A204.1 (cell line): ENCODE measurements around the gene TMEM175.

ENCODE experiments used
- FAIRE-seq: peaks from 2 replicates; lab custom pipeline; 2012; peaks lifted over from hg19 to GRCh38; lab: Jason Lieb, UNC

Gene TMEM175

DNA sequence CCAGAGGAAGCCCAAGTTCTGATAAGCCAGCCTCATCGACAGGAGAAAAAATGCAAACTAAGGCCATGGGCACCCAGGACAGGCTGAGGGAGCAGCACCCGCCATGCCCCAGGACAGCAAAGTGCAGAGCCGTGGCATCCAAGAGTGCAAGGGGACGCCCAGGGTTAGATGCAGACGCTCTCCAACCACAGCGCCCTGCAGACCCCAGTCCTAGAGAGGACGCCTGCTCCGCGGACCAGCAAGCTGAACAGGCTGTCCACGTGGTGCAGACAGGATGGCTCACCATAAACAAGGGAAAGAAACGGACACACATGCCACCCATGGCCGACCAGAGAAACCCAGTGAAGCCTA, 32.7 kb upstream of the TMEM175 start:
- FAIRE-seq = no peak

DNA sequence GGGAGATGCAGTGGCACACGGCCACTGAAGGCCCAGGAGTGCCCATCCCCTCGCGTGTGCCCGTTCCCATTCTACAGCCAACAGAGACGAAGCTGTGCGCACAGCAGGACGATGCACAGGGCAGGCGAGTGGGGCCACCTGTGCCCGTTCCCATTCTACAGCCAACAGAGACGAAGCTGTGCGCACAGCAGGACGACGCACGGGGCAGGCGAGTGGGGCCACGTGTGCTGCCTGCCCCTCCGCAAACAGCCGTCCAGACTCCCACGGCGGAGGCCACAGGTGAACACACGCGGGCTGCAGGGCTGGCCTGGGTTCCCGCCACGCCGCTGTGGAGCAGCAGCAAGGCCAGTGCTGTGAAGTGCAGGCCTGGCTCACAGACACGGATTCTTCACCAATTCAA, 32.2 kb upstream of the TMEM175 start:
- no peak for FAIRE-seq

DNA sequence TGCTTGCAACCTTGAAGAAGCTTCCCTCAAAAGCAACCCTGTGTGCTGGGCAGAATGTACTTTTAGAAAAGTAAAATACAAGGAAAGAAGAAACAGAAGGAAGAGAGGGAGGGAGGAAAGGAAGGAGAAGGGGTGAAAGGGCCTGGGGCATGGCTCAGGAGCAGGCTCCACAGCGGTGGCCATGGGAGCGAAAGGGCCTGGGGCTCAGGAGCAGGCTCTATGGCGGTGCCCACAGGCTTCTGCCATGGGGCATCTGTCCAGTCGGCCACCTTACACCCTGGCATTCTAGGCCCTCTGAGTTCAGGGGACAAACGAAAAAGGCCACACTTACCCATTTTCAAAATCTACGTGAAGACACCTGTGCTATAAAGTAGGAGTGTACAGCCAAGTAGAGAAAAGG, 31.5 kb upstream of the TMEM175 start:
- no peak for FAIRE-seq

DNA sequence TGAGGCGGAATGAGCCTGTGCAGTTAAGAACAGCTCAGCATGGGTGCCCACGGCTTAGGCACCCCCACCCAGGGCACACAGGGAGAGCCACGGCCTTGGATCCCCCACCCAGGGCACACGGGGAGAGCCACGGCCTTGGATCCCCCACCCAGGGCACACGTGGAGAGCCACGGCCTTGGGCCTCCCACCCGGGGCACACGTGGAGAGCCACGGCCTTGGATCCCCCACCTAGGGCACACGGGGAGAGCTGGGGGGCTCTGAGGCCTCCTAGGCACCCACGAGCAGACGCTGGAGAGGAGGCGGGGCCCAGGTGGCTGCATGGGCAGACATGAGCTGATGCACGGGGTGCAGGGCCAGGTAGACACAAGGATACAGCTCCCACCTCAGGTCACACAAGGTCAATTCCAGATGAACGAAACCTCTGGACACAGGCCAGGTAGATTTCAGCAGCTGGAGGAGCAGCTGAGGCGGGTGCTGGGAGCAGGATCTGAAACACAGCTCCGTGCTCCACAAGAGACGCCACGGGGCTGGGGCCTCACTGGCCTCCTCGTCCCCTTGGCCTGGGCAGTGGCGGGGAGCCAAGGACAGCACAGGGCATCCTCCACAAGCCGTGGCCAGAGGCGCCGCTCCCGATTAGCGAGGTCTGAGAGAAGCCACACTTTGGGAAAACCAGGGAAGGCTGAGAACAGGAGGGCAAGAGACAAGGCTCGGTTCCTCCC, 30.9 kb upstream of the TMEM175 start:
- no peak for FAIRE-seq

DNA sequence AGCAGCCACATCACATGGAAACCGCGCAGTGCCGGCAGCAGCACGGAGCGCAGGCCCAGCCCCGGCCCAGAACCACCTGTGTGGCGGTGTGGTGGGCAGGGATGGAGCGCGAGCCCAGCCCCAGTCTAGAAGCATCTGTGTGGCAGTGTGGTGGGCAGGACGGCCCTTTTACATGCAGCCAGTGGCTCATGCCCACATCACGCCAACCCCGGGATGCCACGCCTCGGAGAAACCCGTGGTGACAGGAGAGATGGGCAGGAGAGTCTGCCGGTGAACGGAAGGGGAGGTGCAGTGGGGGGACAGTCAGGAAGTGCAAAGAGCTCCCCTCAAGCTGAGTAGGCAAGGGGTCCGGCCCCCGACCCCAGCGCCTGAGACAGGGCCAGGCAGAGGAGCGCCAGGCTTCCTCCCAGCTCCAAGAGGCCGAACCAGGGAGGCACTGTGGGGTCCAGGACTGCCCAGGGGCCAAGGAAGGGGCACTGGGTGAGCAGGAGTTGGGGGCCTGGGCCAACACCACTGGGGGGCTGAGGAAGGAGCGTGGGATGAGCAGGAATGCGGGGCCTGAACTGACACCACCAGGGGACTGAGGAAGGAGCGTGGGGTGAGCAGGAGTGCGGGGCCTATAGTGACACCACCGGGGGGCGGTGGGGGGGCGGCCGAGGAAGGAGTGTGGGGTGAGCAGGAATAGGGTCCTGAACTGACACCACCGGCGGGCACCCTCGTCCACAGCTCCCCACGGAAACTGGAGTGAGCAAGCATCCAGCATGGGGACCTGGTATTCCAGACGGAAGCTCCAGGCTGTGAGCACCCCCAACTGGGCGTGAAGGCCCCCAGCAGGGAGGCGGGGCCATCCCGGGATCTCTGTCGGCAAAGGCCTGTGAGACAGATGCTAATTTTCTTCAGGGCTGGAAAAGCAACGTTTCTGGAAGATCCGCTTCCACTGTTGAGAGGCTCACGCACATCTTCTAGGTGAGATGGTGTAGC, 28.9 kb upstream of the TMEM175 start:
- FAIRE-seq = no peak

DNA sequence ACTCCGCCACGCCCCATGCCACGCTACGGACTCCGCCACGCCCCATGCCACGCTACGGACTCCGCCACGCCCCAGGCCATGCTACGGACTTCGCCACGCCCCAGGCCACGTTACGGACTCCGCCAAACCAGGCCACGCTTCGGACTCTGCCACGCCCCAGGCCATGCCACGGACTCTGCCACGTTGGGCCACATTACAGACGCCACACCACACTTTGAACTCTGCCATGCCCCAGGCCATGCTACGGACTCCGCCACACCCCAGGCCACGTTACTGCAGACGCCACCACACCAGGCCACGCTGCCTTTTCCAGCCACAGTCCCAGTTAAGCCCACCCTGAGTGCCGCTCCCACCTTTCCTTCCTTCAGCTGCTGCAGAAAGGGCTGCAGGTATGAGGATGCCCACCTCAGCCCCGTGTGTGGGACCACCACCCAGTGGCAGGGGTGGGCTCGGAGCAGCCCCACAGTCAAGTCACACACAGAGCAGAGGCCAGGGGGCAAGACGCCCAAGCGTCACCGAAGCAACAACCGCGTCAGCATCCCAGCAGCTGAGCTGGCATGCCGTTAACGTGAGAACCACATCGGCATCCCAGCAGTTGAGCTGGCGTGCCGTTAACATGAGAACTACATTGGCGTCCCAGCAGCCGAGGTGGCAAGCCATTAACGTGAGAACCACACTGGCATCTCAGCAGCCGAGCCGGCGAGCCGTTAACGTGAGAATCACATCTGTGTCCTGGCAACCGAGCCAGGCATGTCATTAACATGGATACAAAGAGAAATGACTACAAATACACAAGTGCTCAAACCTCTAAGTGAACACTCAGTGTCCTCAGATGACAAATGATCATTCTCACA, 26.5 kb upstream of the TMEM175 start:
- no peak for FAIRE-seq

DNA sequence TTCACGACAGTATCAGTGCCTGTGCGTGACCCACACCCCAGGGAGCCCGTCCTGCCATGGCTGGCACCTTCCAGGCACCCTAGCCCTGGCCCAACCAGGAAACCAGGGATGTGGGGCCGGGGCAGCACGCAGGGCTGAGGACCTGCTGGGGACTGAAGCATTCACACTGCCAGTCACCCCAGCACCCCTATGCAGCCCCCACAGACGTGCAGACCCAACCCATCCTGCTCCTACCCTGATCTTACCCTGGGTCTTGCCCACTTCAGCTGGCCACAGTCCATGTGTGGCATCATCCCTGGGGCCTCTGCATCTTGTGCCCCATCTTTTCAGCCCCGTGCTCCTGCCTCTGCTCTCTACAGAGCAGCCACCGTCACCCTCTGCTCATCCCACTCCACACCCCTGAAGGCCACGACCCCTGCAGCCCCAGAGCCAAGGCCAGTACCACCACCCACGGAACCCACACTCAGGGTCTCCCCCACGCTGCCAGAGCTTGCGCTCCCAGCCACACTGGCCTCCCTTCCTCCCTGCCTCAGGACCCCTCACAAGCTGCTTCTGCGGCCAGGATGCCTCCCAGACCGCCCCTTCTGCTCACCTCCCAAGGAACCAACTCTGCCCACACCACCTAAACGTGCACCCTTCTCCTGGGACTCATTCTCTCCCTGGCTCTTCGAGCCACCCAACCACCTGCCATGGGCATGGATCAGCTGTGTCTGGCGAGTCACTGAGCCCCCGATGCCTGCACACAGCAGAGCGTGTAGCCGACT, 25.7 kb upstream of the TMEM175 start:
- FAIRE-seq = no peak

DNA sequence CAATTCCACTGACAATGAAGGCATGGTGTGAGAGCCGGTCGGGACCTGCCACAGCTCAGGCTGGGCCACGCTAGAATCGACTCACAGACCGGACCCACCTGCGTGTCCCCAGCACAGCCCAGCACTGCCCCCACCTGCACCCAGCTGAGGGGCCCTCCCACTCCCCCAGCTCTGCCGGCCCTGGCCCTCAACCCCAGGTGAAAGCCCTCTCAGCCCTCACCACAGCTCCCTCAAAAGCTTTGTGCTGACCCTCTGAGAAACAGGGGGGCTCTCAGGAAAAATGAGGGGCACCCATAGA, 25.2 kb upstream of the TMEM175 start:
- no peak for FAIRE-seq

DNA sequence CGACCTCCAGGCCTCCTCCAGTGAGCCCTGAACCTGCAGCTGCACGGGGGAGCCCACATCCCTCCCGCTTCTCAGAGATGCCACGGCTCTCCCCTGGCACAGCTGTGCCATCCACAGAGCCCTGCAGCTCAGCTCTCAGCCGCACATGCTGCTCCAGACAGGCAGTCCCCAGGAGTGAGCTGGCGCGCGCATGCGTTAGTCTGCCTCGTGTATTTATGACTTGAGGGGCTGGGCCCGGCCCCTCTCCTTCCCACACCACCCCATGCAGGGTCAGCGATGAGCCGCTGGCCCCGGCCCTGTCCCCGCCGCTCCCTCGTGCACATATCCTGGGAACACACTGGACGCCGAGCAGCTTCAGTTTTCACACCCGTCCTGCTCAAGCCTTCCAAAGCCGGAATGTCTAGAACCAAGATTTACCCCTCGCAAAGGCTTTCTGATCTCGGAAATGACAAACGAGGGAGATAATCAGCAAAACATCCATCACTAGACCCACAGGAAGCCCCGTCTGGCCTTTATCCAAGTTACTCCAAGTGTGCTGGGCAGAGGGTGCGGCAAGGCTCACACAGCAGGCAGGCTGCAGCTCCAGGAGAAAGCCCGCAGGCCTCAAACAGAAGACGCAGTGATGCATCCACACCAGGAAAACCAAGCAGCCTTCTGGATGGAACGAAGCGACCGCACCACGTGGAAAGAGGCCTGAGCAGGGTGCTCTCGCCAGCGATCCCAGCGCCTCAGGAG, 24.4 kb upstream of the TMEM175 start:
- no peak for FAIRE-seq

DNA sequence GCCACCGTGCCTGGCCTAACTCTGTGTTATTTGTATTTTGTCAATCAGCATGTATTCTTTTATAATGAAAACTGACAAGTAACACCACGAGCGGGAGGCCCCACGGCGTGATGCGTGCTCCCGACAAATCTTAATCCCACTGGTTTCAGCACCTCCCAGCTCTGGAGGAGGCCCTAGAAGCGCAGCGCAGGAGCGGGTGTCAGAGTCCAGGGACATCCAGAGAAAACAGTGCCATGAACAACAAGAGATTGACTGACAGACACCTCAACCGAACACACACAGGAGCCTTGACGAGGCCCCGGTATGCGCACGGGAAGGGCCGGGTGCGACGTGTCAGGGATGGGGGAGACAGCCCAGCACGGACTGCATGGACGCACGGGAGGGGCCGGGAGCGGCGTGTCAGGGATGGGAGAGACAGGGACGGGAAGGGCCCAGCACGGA, 23.1 kb upstream of the TMEM175 start:
- FAIRE-seq = no peak

DNA sequence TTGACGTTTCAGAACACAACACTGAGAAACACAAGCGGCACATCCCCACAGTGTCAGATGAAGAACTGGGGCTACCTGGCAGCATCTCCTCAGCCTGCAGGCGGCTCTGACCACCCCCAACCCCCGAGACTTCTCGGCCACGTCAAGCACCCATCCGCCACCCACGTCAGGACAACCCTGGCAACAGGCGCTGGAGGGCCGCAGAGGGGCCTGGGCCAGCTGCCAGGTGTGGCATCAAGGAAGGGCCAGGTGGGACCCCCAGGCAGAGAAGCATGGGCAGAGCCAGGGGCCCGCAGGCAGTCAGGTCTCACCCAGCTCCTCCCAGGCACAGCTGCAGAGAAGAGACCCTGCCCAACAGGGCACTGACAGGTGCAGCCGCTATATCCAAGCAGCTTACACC, 22.4 kb upstream of the TMEM175 start:
- no peak for FAIRE-seq

DNA sequence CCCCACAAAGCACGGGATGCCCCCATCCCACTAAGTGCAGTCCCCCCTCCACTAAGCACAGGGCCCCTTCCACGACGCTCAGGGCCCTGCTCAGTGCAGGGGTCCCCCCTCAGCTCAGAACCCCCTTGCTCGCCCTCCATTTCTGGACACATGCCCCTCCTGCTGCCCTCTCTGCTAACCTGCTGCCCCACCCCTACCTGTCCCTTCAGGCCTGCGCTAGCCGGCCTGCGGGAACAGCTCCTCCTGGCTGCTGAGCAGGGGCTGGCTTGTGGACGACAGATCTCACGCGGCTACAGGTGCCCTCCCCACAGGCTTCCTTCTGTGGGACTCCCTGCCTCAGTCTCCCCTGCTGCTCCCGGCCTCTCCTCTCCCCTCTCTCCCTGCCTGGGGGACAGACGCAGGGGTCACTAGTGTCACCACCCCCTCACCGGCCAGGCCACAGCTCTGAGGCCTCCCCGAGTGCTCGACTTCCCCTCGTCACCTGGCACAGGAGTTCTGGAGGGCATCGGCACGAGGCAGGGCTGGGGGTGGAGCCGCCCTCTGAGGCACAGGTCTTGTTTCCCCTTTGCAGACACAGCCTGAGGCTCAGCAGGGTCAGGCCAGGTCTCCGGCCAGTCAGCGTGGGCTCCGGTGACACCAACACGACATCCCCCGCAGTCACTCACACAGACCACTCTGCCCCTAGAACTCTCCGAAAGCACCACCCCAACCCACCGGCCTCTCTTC, 21.7 kb upstream of the TMEM175 start:
- FAIRE-seq = no peak

DNA sequence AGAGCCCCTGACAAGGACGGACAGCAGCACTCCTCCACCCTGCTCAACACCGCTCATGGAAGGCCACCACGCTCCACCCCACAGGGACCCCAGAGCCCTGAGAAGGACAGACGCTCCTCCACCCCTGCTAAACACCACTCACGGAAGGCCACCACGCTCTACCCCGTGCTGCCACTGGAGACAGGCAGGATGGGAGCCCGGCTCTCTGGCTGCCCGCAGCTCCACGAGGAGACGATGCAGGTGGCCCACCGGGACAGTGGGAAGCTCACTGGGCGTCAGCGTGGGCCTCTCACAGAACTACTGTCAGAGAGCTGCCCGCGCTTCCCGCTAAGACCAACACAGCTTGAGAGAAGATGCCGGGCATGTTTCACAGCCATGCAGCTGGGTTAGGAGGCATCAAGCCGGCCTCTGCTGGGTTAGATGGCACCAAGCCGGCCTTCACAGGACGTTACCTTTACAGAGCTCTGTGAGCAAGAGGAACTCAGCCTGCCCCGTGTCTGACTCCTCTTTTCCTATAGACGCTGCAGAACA, 21.0 kb upstream of the TMEM175 start:
- FAIRE-seq = no peak

DNA sequence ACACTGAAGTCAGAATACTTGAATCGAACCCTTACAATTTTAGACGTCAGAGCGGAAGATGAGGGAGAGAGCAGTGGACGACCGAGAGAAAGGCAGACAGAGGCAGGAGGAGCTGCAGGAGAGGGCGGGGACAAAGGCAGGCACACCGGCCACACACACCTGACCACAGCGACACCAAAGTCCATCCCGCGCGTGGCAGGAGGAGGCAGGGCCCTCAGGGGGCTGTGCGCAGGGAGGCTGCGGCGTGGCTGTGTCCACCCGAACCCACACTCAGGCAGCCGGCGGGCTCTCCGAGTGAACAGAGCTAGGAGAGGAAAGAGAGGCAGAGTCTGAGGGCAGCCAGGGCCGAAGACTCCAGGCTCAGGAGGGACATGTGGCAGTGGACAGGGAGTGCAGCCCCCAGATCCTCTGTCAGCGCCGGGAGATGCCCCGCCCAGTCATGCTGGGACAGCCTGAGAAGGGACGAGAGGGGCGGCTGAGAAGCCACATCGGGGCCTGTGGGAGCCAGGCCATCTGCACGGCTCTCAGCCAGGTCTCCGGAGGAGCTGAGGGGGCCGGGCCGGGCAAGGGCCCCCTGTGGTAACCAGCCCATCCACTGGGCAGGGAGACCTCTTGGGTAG, 20.3 kb upstream of the TMEM175 start:
- FAIRE-seq = no peak

DNA sequence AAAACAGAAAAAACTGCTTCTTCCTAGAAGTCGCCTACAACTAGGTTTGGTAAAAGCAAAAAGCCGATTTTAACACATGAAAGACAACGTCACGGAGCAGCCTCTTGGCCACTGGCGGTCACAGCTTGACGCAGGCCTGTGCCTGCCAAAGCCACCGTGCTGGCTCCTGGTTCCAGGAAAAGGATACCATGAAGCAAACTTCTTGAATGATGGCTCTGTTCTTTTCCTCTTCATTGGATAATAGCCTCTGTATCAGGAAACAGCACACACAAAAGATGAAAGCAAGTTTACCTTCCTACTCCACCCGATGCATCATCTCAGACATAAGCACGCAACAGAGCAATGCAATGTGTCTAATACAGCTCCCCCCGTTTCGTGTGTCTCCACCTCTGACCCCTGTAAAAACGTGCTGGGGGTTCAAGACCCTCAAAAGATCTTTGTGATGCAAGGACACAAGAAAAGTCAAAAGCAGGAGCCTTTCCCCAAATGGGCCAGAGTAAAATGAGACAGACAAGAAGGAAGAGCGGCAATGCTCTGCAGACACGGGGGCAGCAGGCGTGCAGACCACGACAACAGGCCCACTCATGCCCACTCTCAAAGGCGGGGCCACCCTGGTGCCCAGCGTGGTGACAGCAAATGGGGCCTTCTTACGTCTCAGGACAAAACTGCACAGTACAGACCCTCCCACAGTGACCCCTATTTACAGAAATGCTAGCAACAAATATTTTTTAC, 19.5 kb upstream of the TMEM175 start:
- no peak for FAIRE-seq

DNA sequence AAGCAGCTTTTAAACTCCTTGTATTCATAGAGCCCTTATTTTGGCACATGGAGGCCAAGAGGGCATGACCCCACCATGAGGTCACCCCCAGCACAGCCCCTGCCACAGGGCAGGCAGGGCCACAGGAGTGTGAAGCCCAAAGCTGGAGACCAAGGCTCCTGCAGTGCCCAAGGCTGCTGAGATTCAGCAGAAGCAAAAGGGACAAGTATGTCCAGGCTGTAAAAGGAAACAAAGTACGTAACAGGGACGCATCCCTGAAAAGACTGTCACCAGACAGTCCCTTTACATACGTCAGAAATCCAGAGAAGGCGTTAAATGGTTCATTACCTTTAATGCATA, 19.0 kb upstream of the TMEM175 start:
- FAIRE-seq = no peak

DNA sequence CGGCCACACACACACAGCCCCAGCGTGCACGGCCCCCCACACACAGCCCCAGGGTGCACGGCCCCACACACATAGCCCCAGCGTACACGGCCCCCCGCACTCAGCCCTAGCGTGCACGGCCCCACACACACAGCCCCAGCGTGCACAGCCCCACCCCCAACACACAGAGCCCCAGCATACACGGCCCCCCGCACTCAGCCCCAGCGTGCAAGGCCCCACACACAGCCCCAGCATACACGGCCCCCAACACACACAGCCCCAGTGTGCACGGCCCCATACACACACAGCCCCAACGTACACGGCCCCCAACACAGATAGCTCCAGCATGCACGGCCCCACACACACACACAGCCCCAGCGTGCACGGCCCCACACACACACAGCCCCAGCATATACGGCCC, 17.7 kb upstream of the TMEM175 start:
- no peak for FAIRE-seq

DNA sequence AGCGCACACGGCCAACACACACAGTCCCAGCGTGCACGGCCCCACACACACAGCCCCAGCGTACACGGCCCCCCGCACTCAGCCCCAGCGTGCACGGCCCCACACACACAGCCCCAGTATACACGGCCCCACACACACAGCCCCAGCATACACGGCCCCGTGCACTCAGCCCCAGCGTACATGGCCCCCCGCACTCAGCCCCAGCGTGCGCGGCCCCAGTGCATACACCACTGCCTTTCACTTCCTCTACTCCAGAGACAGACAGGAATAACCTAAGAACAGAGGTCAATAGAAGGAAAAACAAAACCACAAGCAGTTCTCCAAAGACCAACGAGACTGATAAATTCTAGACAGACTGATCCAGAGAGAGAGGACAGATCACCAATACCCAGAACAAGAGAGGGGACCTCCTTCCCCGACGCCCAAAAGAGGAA, 17.2 kb upstream of the TMEM175 start:
- no peak for FAIRE-seq

DNA sequence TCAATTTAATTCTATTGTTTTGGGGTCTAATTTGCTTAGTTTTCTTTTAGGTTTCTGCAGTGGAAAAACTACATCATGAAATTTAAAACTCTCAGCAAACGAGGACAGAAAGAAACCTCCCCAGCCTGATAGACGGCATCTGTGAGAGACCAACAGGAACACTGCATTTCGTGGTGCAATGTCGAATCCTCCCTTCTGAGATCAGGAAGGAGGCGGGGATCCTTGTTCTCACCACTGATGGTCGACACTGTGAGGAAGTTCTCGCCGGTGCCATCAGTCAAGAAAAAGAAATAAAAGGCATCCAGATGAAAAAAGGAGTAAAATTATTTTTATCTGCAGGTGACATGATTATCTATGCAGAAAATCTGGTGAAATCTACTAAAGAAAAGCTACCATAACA, 16.7 kb upstream of the TMEM175 start:
- FAIRE-seq = no peak
